NCI-H146 (cell line): ENCODE results near the gene RPP14.
A peak's percentile ranks its signal among the peaks of the same experiment; 100 is the strongest.
"Not testable (repeated sequence)": the region's sequence is repeated elsewhere in the genome, so short reads cannot be mapped to it uniquely, and the experiment has no call there.

Experiments used
- DNase-seq: peaks from one replicate; lab custom pipeline; 2025; lab: John Stamatoyannopoulos, UW

The RPP14 gene

DNA sequence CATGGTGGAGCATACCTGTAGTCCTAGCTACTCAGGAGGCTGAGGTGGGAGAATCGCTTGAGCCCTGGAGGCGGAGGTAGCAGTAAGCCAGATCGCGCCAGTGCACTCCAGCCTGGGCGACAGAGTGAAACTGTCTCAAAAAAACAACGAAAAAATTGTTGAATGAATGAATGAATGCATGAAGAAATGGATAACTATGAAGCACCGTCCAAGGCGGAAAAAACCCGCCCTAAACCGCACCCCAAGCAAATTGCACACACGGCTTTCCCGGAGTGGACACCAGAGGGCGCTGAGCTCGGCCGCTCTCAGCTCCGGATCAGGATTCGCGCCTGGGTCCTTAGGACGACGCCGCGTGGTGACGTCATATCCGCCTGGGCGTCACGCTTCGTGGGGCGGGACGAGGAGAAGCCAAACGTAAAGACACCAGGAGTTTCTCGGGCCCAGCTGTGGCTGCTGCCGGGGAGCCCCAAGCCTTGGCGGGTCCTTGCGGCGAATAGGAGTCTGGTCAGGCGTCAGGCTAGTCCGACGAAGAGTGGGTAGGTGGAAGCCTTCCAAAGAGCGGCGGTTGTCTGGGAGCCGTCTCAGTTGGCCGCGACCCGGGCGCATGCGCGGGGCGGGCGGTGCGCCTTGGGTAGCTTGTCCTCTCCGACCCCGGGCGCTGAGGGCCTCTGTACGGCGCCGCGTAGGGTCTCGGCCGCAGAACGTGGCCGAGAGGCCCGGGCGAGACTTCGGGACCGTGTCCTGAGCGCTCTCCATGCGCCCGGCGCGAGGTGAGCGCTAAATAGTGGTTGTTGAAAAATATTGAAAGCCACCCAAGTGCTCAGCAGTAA, at the start of gene RPP14, which contains the start of gene HTD2:
TSS of gene RPP14 (plus strand) at position 364 of the 830 bp plus-strand sequence. CDS start 4,085 bp downstream, outside the sequence.
TSS of gene HTD2 (plus strand) at position 639 of the 830 bp plus-strand sequence. CDS start 11,094 bp downstream, outside the sequence.
- DNase-seq: peak; percentile 94

DNA sequence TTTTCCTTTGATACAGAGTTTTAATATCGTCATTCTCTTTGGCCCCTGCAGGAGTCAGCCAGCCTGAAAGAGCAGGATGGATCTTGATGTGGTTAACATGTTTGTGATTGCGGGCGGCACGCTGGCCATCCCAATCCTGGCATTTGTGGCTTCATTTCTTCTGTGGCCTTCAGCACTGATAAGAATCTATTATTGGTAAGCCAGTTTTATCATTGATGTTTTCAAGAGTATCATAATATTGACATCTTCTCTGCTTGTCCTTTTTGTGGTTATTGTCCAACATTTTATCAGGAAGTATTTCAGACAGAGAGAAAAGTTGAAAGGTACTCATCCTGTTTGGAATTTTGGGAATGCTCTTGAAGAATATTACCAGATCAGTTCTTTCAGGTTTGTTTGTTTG, 49.5 kb upstream of the RPP14 start:
- DNase-seq: no peak

DNA sequence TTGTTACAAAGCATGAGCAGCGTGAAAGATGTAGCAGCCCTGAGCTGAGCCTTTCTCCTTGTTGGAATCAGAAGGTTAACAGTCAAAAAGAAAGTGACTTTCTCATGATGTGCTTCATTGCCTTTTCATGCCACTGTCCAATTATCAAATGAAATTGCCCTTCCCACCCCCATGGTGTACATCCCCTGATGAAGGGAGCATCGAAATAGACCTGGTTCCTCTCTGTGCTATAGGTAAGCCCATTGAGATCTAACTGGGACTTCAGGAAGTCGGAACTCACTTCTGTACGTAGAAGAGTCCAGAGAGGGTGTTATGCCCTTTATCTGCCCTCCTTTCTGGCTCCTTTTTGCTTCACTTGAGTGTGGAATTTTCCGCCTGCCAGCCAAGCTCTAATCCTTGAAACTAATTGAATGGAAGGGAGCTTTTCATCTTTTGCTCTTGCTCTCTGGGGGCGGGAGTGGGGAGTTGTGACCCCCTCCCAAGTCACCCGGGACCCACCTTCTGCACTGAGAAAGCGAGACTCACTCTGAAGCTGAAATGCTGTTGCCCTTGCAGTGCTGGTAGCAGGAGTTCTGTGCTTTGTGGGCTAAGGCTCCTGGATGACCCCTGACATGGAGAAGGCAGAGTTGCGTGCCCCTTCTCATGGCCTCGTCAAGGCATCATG, 47.5 kb upstream of the RPP14 start:
- no peak for DNase-seq

DNA sequence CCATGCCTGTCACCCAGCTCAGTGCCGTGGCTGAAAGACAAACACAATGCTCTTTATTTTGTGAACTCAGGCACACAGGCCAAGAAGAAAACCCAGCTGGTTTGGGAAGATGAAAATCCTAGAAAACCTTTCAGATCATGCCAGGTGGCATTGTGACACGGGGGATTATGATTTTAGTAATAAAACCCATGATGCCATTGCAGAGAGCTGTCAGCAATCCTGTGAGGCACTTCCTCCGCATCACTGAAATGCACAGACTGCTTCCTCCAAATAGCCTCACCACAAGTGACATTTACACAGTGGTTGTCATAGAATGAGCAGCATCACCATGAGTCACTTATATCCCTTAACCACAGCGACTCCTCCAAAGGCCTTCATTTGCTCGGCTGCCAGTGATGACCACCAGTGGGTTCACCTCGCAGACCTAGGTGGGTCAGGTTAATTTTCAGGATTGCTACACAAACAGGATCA, 45.7 kb upstream of the RPP14 start:
- no peak for DNase-seq

DNA sequence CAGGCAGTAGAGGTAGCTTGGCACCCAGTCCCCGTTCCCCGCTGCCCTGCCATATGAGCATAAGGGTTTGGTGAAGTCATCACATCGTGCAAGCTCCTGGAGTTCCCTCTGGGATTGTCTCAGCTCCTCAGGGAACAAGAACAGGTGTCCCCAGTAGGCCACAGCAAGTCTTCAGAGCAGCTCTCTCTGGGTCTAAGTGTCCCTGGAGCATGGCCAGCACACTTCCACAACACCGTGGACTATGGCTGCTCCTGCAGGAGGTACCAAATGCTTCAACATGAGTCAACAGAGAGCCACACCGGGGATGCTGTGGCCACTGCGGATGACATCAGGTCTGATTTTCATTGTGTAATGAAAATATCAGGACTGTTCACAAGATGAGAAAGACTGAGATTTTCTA, 45.3 kb upstream of the RPP14 start:
- DNase-seq: no peak

DNA sequence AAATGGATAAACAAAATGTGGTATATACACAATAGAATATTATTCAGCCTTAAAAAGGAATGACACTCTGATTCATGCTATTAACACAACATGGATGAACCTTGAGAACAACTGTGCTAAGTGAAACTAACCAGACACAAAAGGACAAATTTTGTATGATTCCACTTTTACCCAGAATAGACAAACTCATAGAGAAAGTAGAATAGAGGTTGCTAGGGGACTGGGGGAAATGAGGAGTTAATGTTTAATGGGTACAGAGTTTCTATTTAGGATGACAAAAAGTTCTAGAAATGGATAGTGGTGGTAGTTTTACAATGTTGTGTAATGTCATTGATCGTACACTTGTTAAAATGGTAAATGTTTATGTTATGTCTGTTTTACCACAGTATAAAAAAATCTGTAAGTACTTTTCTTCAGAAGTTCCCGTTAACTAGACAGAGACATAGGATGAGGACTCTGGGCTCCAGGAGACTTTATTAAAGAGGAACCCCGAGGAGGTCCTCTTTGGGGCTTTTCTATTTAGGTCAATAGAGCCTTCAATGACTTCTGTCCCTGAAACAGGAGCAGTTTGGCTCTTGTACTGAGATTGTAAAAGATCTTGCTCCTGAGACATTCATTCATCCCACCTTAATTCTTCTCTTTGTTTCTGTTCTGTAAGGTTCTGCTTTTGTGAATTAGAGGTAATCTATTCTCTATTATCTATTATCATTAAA, 43.9 kb upstream of the RPP14 start:
- no peak for DNase-seq

DNA sequence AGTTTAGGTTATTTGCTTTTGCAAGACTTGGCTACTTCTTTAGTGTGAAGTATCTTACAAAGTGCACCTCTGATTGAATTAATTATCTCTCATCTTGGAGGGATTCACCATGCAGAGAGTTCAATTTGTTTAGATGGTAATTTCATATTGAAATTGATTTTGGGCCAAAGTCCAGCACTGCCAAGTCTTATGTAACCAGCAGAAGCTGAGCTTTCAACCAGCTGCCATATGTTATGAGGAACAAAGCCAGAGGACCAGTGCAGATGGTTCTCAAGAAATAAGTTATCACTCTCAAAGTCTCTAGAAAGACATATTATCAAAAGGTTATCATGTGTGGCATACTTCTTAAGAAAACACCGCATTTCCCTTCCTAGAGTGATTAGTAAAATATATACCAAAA, 39.5 kb upstream of the RPP14 start:
- DNase-seq: no peak

DNA sequence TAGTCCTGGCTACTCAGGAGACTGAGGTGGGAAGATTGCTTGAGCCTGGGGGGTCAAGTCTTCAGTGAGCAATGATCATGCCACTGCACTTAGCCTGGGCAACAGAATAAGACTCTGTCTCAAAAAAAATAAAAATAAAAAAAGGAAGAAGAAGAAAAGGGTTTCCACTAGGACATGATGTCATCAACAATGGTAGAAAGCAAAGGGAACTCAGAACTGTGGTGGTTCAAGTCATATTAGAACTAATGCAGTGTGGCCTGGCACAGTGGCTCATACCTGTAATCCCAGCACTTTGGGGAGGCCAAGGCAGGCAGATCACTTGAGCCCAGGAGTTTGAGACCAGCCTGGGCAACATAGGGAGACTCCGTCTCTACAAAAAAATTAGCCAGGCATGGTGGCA, 38.5 kb upstream of the RPP14 start:
- DNase-seq: not testable (repeated sequence)

DNA sequence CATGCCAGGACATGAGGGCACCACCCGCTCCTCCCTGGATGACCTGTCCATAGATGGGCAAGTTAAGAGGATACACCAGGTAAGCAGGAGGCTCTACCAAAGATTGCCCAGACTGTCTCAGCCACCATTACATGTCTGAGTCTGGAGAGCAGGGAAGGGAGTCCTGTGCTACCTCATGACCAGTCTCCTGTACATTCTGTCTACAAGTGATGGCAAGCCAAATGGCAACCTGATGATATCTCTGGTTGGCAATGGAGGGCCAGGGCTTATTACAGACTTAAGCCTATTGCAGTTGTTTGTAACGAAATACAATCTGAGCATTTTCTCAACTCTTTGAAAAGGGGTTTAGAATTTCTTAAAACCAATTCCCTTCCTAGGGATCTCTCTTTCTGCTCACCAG, 36.7 kb upstream of the RPP14 start:
- DNase-seq: no peak

DNA sequence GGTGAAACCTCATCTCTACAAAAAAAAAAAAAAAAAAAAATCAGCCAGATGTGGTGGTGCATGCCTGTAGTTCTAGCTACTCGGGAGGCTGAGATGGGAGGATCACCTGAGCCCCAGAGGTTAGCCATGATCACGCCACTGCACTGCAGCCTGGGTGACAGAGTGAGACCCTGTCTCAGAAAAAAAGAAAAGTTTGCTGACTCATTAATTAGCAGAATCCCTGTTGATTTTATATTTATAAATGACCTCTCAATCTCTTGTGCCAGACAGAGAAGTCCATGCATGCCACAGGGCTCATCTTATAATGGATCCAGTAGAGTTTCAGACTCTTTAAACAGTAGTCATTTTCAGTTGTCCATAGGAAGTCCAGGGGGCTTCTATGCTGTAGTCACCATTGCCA, 35.6 kb upstream of the RPP14 start:
- DNase-seq: no peak

DNA sequence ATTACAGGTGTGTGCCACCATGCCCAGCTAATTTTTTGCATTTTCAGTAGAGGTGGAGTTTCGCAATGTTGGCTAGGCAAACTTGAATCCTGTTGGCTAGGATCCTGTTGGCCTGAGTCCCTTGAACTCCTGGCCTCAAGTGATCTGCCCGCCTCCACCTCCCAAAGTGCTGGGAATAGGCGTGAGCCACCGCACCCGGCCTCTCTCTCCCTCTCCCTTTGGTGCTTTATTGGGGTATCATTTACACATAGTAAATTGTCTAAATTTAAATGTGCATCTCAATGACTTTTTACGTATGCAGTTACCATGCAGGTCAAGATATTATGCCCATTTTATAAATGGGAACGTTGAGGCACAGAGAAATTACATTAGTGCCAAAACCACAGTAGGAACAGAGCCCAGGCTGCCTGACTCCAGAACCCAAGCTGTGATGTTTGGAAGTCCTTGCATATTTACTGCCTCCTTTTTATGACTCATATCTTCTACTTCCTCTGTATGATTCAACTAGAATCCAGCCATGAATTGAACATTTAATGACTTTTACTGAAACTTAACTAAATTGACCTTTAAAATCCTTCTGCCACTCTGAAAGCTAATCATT, 34.0 kb upstream of the RPP14 start:
- DNase-seq: no peak

DNA sequence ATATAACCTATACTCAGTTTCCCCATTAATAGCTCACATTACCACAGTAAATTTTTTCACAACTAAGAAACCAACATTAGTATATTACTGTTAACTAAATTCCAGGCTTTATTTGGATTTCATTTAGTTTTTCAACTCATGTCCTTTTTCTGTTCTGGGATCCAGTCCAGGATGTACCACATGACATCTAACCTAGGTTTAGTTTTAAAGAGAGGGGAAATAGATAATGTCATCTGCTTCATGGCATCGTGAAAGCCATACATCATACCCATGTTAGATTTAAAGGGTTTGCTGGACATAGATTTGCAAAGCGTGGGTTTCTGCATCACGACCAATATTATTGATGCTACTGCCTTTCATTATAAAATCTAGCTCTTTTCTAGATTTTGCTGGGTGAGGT, 33.2 kb upstream of the RPP14 start:
- DNase-seq: no peak

DNA sequence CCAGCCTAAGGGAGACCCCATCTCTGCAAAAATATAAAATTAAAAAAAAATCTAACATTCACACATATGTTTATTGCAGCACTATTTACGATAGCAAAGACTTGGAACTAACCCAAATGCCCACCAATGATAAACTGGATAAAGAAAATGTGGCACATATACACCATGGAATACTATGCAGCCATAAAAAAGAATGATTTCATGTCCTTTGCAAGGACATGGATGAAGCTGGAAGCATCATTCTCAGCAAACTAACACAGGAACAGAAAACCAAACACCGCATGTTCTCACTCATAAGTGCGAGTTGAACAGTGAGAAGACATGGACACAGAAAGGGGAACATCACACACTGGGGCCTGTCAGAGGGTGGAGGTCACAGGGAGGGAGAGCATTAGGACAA, 32.7 kb upstream of the RPP14 start:
- not testable (repeated sequence) for DNase-seq

DNA sequence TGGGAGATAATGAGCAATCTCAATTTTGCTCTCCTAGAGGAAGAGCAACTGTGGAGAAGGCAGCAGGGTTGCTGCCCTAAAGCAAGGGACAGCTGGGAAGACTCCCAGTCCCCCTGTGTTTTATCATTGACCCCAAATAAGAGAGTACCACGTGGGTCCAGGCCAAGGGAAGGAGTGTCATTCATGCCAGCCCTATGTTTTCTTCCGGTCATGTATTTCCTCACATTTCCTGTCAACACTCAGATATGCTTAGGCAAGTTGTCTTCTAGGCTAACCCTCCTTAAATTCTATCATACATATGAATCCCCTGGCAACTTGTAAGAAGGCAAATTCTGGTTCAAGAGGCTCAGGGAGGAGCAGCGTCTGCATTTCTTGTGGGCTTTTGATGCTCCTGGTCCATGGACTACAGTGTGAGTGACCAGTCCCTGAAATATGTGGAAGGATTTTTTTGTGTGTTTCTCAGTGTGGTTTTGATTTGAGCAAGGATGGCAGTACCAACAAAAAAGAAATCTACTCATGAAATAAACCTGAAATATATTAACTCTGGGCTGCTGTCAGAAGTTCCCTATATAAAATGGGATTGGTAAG, 31.9 kb upstream of the RPP14 start:
- DNase-seq: no peak

DNA sequence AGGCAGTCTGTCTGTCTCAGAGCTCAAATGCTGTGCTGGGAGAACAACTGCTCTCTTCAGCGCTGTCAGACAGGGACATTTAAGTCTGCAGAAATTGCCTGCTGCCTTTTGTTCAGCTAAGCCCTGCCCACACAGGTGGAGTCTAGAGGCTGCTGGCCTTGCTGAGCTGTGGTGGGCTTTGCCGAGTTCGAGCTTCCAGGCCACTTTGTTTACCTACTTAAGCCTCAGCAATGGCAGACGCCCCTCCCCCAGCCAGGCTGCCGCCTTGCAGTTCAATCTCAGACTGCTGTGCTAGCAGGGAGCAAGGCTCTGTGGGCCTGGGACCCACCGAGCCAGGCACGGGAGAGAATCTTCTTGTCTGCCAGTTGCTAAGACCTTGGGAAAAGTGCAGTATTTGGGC, 25.0 kb upstream of the RPP14 start:
- DNase-seq: no peak

DNA sequence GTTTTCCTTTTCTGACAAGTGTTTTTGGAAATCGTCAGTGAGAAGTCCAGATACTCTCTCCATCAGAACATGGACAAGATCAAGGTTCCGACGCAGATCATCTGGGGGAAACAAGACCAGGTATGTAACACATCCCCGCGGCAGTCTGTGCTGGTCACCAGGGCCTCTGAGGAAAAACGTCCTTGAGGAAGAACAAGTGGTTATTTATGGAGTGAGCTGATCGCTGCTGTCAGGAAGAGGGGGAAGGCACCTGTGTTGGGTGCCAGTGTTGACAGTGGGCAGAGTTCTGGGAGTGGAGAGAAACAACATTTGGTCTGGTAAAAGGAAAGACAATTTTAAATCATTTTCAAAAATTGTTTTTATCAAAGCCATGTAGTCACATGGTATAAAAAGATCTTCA, 20.7 kb upstream of the RPP14 start:
- no peak for DNase-seq

DNA sequence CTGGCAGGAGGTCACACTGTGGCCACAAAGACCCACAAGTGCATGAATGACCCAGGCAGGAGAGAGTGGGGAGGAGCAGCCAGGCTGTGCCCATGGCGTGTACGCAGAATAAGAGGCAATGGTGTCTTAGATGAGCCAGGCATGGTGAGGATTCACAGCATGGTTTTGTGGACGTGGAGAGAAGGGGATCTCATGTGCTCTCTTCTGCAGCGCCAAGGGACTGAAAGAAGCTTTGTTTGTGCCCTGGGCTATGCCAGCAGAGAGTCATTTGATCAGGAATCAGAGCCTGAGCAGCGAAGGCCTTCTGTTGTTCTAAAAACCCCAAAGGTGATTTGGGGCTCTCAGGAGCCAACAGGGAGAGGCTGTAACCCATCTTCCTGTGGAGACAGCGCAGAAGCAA, 18.7 kb upstream of the RPP14 start:
- no peak for DNase-seq

DNA sequence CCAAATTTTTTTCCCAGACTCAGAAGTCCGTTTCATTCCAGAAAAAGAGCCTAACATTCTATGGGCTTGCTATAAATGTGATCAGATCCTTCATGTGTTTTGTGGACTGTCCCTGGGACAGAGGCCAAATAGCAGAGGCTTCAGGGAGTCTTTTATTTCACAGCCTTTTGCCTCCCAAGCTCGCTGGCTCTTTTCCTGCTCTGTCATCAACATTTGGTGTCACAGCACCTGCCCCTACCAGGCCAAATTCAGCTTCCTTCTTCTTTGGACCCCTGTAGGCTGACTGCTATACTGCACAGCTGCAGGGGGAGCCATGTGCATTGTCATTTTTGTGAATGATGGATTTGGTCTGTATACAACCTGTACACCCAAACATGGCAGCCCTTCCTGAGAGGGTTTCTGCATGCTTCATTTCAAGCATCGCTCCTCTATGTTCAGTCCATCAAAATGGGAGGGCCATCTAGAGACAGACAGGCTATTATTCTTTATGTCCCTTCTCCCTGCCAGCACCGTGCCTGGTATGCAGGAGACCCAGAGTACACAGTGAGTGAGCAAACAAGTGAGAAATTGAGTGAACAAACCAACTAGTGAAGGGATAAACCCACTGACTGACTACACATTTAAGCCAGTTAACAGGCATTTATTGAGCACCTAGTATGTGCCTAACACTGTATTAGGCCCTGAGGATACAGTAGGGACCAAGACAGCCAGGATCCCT, 17.9 kb upstream of the RPP14 start:
- no peak for DNase-seq

DNA sequence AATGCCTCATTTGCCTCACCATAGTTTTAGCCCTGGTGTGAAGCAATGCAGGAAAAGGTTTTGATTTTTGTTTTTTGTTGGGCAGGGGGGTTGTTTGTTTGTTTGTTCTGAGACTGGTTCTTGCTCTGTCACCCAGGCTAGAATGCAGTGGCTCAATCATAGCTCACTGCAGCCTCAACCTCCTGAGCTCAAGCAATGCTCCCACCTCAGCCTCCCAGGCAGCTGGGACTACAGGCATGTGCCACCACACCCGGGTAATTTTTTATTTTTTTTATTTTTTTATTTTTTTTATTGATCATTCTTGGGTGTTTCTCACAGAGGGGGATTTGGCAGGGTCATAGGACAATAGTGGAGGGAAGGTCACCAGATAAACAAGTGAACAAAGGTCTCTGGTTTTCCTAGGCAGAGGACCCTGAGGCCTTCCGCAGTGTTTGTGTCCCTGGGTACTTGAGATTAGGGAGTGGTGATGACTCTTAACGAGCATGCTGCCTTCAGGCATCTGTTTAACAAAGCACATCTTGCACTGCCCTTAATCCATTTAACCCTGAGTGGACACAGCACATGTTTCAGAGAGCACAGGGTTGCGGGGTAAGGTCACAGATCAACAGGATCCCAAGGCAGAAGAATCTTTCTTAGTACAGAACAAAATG, 17.0 kb upstream of the RPP14 start:
- DNase-seq: not testable (repeated sequence)

DNA sequence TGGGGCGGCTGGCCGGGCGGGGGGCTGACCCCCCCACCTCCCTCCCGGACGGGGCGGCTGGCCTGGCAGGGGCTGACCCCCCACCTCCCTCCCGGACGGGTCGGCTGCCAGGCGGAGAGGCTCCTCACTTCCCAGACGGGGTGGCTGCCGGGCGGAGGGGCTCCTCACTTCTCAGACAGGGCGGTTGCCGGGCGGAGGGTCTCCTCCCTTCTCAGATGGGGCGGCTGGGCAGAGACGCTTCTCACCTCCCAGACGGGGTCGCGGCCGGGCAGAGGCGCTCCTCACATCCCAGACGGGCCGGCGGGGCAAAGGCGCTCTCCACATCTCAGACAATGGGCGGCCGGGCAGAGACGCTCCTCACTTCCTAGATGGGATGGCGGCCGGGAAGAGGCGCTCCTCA, 15.6 kb upstream of the RPP14 start:
- not testable (repeated sequence) for DNase-seq
